GM12878 (cell line): Measurements from ENCODE around the gene PSMB5. TPM values are rescaled to one million over a fixed set of nuclear protein-coding genes. Genes with fewer than 3 reads are reported as not detected.

Experiments used
- ATAC-seq: fragments of 200-7000 bp; cut with Tn5 transposase; 3 replicates; pipeline ENCODE4 v1.9.1; 2020; ENCODE audit warnings: mild to moderate bottlenecking, moderate library complexity
- BruUV-seq: library from RNA; stranded (reverse); fragments of 400-500 nt; replicated peaks from 2 replicates; lab custom pipeline; 2021; lab: Mats Ljungman, UMichigan
- CTCF ChIA-PET: fragments of 300-600 bp; sonication (Branson Sonifier 250); formaldehyde crosslinking; extraction: SDS; loops from one replicate; lab custom pipeline; 2021; ENCODE audit warnings: inconsistent platforms; lab: Yijun Ruan, JAX
- POLR2A ChIA-PET: fragments of 350-600 bp; formaldehyde crosslinking; extraction: SDS; loops from one replicate; lab custom pipeline; 2021; ENCODE audit warnings: inconsistent platforms; lab: Charles Lee
- RAD21 ChIA-PET: fragments of 300-600 bp; sonication (Branson Sonifier 250); formaldehyde crosslinking; loops from one replicate; lab custom pipeline; 2023; ENCODE audit warnings: antibody characterized with exemption; ENCODE audit not compliant: unreplicated experiment; lab: Charles Lee
- SMC1A ChIA-PET: fragments of 300-600 bp; sonication (Branson Sonifier 250); formaldehyde crosslinking; loops from one replicate; lab custom pipeline; 2023; ENCODE audit not compliant: unreplicated experiment, uncharacterized antibody; lab: Charles Lee
- DNase-seq: peaks from one replicate; pipeline ENCODE4 v3.0.0-alpha.2; 2011; ENCODE audit warnings: low read depth, low spot score
- FAIRE-seq: peaks from 3 replicates; lab custom pipeline; 2011; peaks lifted over from hg19 to GRCh38; lab: Jason Lieb, UNC
- H2AFZ ChIP-seq: 2 replicates; pipeline ENCODE4 v1.6.0; 2011; ENCODE audit warnings: low read depth, low read length, control low read depth; ENCODE audit not compliant: control insufficient read depth
- H3K27ac ChIP-seq: 2 replicates; pipeline ENCODE4 v1.5.1; 2011; ENCODE audit warnings: control low read depth; ENCODE audit not compliant: control insufficient read depth, insufficient read depth
- H3K27me3 ChIP-seq, 2 experiments: replicated peaks in 1 of 2; 2 replicates each; pipeline versions ENCODE4 v1.6.0 to v1.6.1; 2011; ENCODE audit warnings: low read length in 1 of 2; ENCODE audit not compliant: control insufficient read depth in 2 of 2, insufficient read depth in 2 of 2
- H3K36me3 ChIP-seq, 2 experiments: 2 replicates each; pipeline ENCODE4 v1.5.1; 2011; ENCODE audit warnings: low read length in 1 of 2; ENCODE audit not compliant: control insufficient read depth in 2 of 2, insufficient read depth in 2 of 2
- H3K4me1 ChIP-seq: 2 replicates; pipeline ENCODE4 v1.6.1; 2011; ENCODE audit warnings: mild to moderate bottlenecking, low read length, moderate library complexity, mixed read lengths; ENCODE audit not compliant: control insufficient read depth, insufficient read depth
- H3K4me2 ChIP-seq: 2 replicates; pipeline ENCODE4 v1.6.0; 2011; ENCODE audit warnings: control low read depth; ENCODE audit not compliant: control insufficient read depth, insufficient read depth
- H3K4me3 ChIP-seq: fragments of 200-600 bp; sonication (generic); 2 replicates; pipeline ENCODE4 v1.5.1; 2016
- H3K79me2 ChIP-seq: 2 replicates; pipeline ENCODE4 v1.6.0; 2011; ENCODE audit warnings: low read length; ENCODE audit not compliant: control insufficient read depth, insufficient read depth
- H3K9ac ChIP-seq: 2 replicates; pipeline ENCODE4 v1.8.0; 2011; ENCODE audit warnings: low read length, control low read depth, mixed read lengths; ENCODE audit not compliant: control insufficient read depth, insufficient read depth
- H3K9me3 ChIP-seq: replicated peaks from 3 replicates; pipeline ENCODE4 v1.5.1; 2011; ENCODE audit warnings: mild to moderate bottlenecking, low read length; ENCODE audit not compliant: control insufficient read depth, insufficient read depth
- H4K20me1 ChIP-seq: 2 replicates; pipeline ENCODE4 v1.6.0; 2011; ENCODE audit not compliant: control insufficient read depth, insufficient read depth
- EGR1 ChIP-seq, 2 experiments: IDR thresholded peaks; 1 replicate in 1 of 2; 2 replicates in 1 of 2; pipeline ENCODE4 v1.6.1; 2011 to 2012; ENCODE audit warnings: low read depth in 2 of 2, low read length in 2 of 2, borderline replicate concordance in 1 of 2, mild to moderate bottlenecking in 1 of 2, moderate library complexity in 1 of 2
- ETV6 ChIP-seq, 2 experiments: fragments of 450-650 bp in 1 of 2; IDR thresholded peaks in 1 of 2; conservative IDR thresholded peaks in 1 of 2; 2 replicates each; pipeline ENCODE4 v1.6.1; 2014; ENCODE audit warnings: antibody characterized with exemption in 1 of 2, borderline replicate concordance in 1 of 2, low read depth in 1 of 2, mild to moderate bottlenecking in 1 of 2, moderate library complexity in 1 of 2
- STAT1 ChIP-seq: fragments of 450-650 bp; conservative IDR thresholded peaks from 2 replicates; pipeline ENCODE4 v1.6.1; 2014; ENCODE audit warnings: antibody characterized with exemption, mild to moderate bottlenecking
- YY1 ChIP-seq: IDR thresholded peaks from 2 replicates; pipeline ENCODE4 v1.6.1; 2011; ENCODE audit warnings: low read depth, mild to moderate bottlenecking, low read length
- ZNF207 ChIP-seq: fragments of 450-650 bp; IDR thresholded peaks from 2 replicates; pipeline ENCODE4 v1.6.1; 2014; ENCODE audit warnings: antibody characterized with exemption, mild to moderate bottlenecking, borderline replicate concordance
- WGBS: methylation state at CpG from one replicate; pipeline ENCODE4 v1.1.6; 2016; ENCODE audit warnings: low lambda C conversion rate; ENCODE audit not compliant: insufficient replicate concordance, insufficient coverage; ENCODE audit errors: missing lambda C conversion rate; 5-methylcytosine and 5-hydroxymethylcytosine counted together
- in situ Hi-C: fragments of 300-500 bp; cut with MboI; formaldehyde crosslinking; loops from 9 replicates; pipeline ENCODE4 v1.14.3; 2018; ENCODE audit warnings: mixed read lengths
- intact Hi-C: fragments of 100-400 bp; cut with micrococcal nuclease; formaldehyde crosslinking; loops from one replicate; pipeline ENCODE4 v1.14.2; 2022; ENCODE audit not compliant: unreplicated experiment
- polyA plus RNA-seq, 11 experiments: library from polyadenylated mRNA; depleted of rRNA in 4 of 11; unstranded in 6 of 11; stranded (reverse) in 5 of 11; fragments of >200 nt; fragmentation: Nextera tagmentation in 4 of 11; fragmentation: Illumina TruSeq in 1 of 11; extraction: Ambion mirVana in 4 of 11; extraction: Trizol in 1 of 11; gene quantifications; 1 replicate in 1 of 11; 2 replicates in 10 of 11; pipeline versions ENCODE4 v1.2.1 to v1.2.3, GENCODE V29; 2011 to 2016; ENCODE audit warnings: inconsistent platforms in 2 of 11, missing spikeins in 2 of 11, low read depth in 1 of 11
- total RNA-seq, 4 experiments: library from RNA; depleted of rRNA in 3 of 4; stranded (reverse); fragments of >200 nt in 3 of 4; fragmentation: Illumina TruSeq in 1 of 4; extraction: Trizol in 1 of 4; gene quantifications; 2 replicates each; pipeline versions ENCODE4 v1.2.1 to v1.2.3, GENCODE V29; 2013 to 2021
- TF ChIP-seq, protein P1 (sequence below): fragments of 450-650 bp; IDR thresholded peaks from 2 replicates; pipeline ENCODE4 v1.6.1; 2016; ENCODE audit warnings: mild to moderate bottlenecking
- TF ChIP-seq, protein P2 (sequence below): fragments of 450-650 bp; conservative IDR thresholded peaks from 2 replicates; pipeline ENCODE4 v1.6.1; 2017; ENCODE audit warnings: mild to moderate bottlenecking, moderate library complexity
- TF ChIP-seq, protein P3 (sequence below): IDR thresholded peaks from 2 replicates; pipeline ENCODE4 v1.6.1; 2011; ENCODE audit warnings: mild to moderate bottlenecking, low read depth, low read length, moderate library complexity; ENCODE audit not compliant: insufficient replicate concordance
- TF ChIP-seq, protein P4 (sequence below): fragments of 450-650 bp; IDR thresholded peaks from 2 replicates; pipeline ENCODE4 v1.6.1; 2016; ENCODE audit warnings: mild to moderate bottlenecking
- TF ChIP-seq, protein P5 (sequence below): fragments of 450-650 bp; IDR thresholded peaks from 2 replicates; pipeline ENCODE4 v1.6.1; 2017; ENCODE audit warnings: antibody characterized with exemption, mild to moderate bottlenecking, moderate library complexity

PSMB5 gene
- total and polyA plus RNA-seq, 10 of the 15 experiments (the other 5 are each of a cell fraction or from before 2014, with no cell fraction given), result 84.5 to 802 (median 144) TPM

DNA sequence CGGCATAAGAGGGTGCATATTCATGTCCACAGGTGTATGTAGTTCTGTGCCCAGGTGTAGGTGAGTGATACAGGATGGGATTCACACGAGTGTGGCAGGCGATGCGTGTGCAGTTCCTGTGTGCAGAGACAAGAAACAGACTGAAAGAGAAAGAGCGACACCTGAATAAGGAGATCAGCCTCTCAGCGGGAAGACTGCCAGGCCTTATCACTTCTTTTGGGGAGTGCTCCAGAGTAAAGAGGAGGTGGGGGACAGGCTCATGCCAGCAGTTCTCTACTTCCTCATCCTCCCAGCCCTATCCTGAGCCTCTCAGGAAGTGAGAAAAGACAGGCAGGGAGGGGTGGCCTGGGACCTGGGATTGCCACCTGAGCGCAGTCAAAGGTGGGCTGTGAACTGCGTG lies 10.1 kb upstream of the PSMB5 start (continued):
- TF ChIP-seq, protein P1, sequence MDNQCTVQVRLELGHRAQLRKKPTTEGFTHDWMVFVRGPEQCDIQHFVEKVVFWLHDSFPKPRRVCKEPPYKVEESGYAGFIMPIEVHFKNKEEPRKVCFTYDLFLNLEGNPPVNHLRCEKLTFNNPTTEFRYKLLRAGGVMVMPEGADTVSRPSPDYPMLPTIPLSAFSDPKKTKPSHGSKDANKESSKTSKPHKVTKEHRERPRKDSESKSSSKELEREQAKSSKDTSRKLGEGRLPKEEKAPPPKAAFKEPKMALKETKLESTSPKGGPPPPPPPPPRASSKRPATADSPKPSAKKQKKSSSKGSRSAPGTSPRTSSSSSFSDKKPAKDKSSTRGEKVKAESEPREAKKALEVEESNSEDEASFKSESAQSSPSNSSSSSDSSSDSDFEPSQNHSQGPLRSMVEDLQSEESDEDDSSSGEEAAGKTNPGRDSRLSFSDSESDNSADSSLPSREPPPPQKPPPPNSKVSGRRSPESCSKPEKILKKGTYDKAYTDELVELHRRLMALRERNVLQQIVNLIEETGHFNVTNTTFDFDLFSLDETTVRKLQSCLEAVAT, result no peak
- TF ChIP-seq, all 136 proteins: peak for 0

DNA sequence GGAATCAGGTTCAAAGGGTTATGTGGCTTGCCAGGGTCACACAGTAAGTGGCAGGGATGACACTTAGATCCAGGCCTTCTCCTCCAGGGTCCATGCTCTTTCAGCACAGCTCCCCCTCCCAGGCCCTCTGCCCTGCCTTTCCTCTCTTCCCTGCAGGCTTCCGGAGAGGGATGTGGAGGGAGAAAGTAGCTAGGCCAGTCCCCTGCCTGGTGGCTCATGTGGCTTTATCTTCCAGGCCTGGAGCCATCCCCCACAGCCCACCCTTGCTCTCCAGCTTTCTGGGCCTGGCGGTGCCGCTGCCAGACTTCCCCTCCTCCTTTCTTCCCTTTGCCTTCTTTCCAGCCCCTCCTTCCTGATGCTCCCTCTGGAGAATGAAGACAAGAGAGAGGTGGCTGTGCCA lies 9.1 kb upstream of the PSMB5 start:
- Histone ChIP-seq H3K36me3 (no peaks in the 10 kb centered on the region), H3K9ac (no peak overlapping the region), H3K4me1 (no peaks in the 10 kb centered on the region), H2AFZ (no peak overlapping the region), H4K20me1 (no peaks in the 10 kb centered on the region), H3K27ac (no peak overlapping the region), H3K4me2 (no peak overlapping the region), H3K4me3 (no peak overlapping the region), H3K9me3 (no peaks in the 10 kb centered on the region), H3K27me3 (no peaks in the 10 kb centered on the region; a peak in 2 of 4 replicates), H3K79me2 (no peaks in the 10 kb centered on the region)
- SMC1A ChIA-PET, result interaction anchor here (2.4 kb wide), 1 partner anchor 57 kb away, joined by 6 read pairs; no protein-coding TSS in a partner anchor
- WGBS, result 76% methylated on average over 3 of the region's 3 CpGs
- intact Hi-C loops, result no loop called here
- RAD21 ChIA-PET, result no interaction called here
- POLR2A ChIA-PET, result no interaction called here
- in situ Hi-C loops, result no loop called here
- no TSS peak for BruUV-seq
- DNase-seq (no peak), ATAC-seq (no peak), FAIRE-seq (no peak)
- CTCF ChIA-PET, result interaction anchor here (1.0 kb wide), 1 partner anchor 15 kb away, joined by 3 read pairs; no protein-coding TSS in a partner anchor
- no peak for TF ChIP-seq EGR1 (IDR thresholded peaks at IDR 0.05; ENCODE audit: borderline replicate concordance in 1 of 2, low read depth in 2 of 2, low read length in 2 of 2)
- TF ChIP-seq, protein P2, sequence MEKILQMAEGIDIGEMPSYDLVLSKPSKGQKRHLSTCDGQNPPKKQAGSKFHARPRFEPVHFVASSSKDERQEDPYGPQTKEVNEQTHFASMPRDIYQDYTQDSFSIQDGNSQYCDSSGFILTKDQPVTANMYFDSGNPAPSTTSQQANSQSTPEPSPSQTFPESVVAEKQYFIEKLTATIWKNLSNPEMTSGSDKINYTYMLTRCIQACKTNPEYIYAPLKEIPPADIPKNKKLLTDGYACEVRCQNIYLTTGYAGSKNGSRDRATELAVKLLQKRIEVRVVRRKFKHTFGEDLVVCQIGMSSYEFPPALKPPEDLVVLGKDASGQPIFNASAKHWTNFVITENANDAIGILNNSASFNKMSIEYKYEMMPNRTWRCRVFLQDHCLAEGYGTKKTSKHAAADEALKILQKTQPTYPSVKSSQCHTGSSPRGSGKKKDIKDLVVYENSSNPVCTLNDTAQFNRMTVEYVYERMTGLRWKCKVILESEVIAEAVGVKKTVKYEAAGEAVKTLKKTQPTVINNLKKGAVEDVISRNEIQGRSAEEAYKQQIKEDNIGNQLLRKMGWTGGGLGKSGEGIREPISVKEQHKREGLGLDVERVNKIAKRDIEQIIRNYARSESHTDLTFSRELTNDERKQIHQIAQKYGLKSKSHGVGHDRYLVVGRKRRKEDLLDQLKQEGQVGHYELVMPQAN, result no peak
- no peak for TF ChIP-seq STAT1
- no peak for TF ChIP-seq ETV6 (conservative IDR thresholded peaks at IDR 0.05 in 1 of 2, IDR thresholded peaks at IDR 0.05 in 1 of 2; ENCODE audit: borderline replicate concordance in 1 of 2, low read depth in 1 of 2)
- no peak for TF ChIP-seq ZNF207
- TF ChIP-seq, protein P3, sequence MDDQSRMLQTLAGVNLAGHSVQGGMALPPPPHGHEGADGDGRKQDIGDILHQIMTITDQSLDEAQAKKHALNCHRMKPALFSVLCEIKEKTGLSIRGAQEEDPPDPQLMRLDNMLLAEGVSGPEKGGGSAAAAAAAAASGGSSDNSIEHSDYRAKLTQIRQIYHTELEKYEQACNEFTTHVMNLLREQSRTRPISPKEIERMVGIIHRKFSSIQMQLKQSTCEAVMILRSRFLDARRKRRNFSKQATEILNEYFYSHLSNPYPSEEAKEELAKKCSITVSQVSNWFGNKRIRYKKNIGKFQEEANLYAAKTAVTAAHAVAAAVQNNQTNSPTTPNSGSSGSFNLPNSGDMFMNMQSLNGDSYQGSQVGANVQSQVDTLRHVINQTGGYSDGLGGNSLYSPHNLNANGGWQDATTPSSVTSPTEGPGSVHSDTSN, result no peak
- TF ChIP-seq YY1, result no peak
- TF ChIP-seq, protein P4, sequence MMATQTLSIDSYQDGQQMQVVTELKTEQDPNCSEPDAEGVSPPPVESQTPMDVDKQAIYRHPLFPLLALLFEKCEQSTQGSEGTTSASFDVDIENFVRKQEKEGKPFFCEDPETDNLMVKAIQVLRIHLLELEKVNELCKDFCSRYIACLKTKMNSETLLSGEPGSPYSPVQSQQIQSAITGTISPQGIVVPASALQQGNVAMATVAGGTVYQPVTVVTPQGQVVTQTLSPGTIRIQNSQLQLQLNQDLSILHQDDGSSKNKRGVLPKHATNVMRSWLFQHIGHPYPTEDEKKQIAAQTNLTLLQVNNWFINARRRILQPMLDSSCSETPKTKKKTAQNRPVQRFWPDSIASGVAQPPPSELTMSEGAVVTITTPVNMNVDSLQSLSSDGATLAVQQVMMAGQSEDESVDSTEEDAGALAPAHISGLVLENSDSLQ, result no peak
- TF ChIP-seq, protein P5, sequence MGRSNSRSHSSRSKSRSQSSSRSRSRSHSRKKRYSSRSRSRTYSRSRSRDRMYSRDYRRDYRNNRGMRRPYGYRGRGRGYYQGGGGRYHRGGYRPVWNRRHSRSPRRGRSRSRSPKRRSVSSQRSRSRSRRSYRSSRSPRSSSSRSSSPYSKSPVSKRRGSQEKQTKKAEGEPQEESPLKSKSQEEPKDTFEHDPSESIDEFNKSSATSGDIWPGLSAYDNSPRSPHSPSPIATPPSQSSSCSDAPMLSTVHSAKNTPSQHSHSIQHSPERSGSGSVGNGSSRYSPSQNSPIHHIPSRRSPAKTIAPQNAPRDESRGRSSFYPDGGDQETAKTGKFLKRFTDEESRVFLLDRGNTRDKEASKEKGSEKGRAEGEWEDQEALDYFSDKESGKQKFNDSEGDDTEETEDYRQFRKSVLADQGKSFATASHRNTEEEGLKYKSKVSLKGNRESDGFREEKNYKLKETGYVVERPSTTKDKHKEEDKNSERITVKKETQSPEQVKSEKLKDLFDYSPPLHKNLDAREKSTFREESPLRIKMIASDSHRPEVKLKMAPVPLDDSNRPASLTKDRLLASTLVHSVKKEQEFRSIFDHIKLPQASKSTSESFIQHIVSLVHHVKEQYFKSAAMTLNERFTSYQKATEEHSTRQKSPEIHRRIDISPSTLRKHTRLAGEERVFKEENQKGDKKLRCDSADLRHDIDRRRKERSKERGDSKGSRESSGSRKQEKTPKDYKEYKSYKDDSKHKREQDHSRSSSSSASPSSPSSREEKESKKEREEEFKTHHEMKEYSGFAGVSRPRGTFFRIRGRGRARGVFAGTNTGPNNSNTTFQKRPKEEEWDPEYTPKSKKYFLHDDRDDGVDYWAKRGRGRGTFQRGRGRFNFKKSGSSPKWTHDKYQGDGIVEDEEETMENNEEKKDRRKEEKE, result no peak
- TF ChIP-seq, protein P1, result no peak
